ENCODE data around the gene PEX6.
"Not testable (repeated sequence)": the region's sequence is repeated elsewhere in the genome, so short reads cannot be mapped to it uniquely, and the experiment has no call there.

The PEX6 gene

GRCh38 chr6:42947950-42948349 is 31.0 kb downstream of the PEX6 start:
- H3K27ac ChIP-seq (ENCODE audit: low read depth, low read length) = no peak overlapping the region
- no peaks in the 10 kb centered on the region for H3K36me3 ChIP-seq (ENCODE audit: control insufficient read depth, insufficient read depth, low read length)
- H3K4me3 ChIP-seq (ENCODE audit: low read depth, low read length) = no peak overlapping the region
- no peak overlapping the region for H3K9ac ChIP-seq (ENCODE audit: low read depth, low read length)
- no peaks in the 10 kb centered on the region for H3K4me1 ChIP-seq (ENCODE audit: control insufficient read depth, insufficient read depth, low read length)
- H3K27me3 ChIP-seq (ENCODE audit: control insufficient read depth, insufficient read depth, low read length) = no peaks in the 10 kb centered on the region
- no peaks in the 10 kb centered on the region for H3K9me3 ChIP-seq (ENCODE audit: control insufficient read depth, insufficient read depth, low read length)

DNA sequence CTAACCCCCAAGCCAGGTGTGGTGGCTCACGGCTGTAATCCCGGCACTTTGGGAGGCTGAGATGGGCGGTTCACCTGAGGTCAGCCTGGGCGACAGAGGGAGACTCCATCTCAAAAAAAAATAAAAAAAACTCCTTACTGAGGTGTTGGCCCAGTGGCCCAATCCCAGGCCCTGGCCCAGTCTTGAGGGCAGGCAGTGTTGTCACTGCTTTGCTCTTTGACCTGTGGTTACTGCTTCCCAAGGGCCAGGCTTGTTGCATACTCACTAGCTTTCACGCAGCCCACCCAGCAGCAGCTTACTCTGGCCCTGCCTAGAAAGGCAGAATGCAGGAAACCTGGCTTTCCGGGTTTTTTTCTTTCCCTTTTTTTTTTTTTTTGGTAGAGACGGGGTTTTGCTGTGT is 36.5 kb downstream of the PEX6 start:
- Histone ChIP-seq H3K9me3 (ENCODE audit: control insufficient read depth, insufficient read depth, low read length) (no peaks in the 10 kb centered on the region), H3K36me3 (ENCODE audit: control insufficient read depth, insufficient read depth, low read length) (peaks cover 36% of the 10 kb centered on the region), H3K9ac (ENCODE audit: low read depth, low read length) (no peak overlapping the region), H3K4me3 (ENCODE audit: low read depth, low read length) (no peak overlapping the region), H3K27me3 (ENCODE audit: control insufficient read depth, insufficient read depth, low read length) (no peaks in the 10 kb centered on the region), H3K4me1 (ENCODE audit: control insufficient read depth, insufficient read depth, low read length) (no peaks in the 10 kb centered on the region), H3K27ac (ENCODE audit: low read depth, low read length) (no peak overlapping the region)

DNA sequence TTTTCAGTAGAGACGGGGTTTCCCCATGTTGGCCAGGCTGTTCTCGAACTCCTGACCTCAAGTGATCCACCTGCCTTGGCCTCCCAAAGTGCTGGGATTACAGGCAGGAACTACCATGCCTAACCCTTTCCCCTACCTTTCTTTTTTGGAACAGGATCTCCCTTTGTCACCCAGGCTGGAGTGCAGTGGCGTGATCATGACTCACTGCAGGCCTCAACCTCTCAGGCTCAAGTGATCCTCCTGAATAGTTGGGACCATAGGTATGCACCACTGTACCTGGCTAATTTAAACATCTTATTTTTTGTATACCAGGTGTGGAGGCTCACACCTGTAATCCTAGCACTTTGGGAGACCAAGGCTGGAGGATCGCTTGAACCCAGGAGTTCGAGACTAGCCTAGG is 37.6 kb downstream of the PEX6 start:
- H3K4me1 ChIP-seq (ENCODE audit: control insufficient read depth, insufficient read depth, low read length); H3K9ac ChIP-seq (ENCODE audit: low read depth, low read length); H3K27ac ChIP-seq (ENCODE audit: low read depth, low read length); H3K4me3 ChIP-seq (ENCODE audit: low read depth, low read length); H3K9me3 ChIP-seq (ENCODE audit: control insufficient read depth, insufficient read depth, low read length); H3K27me3 ChIP-seq (ENCODE audit: control insufficient read depth, insufficient read depth, low read length): not testable (repeated sequence)
- peaks cover 45% of the 10 kb centered on the region for H3K36me3 ChIP-seq (ENCODE audit: control insufficient read depth, insufficient read depth, low read length)

- Histone ChIP-seq H3K9ac (ENCODE audit: low read depth, low read length) (no peak overlapping the region), H3K36me3 (ENCODE audit: control insufficient read depth, insufficient read depth, low read length) (peaks cover 53% of the 10 kb centered on the region), H3K4me3 (ENCODE audit: low read depth, low read length) (no peak overlapping the region), H3K4me1 (ENCODE audit: control insufficient read depth, insufficient read depth, low read length) (no peaks in the 10 kb centered on the region), H3K27ac (ENCODE audit: low read depth, low read length) (no peak overlapping the region), H3K9me3 (ENCODE audit: control insufficient read depth, insufficient read depth, low read length) (no peaks in the 10 kb centered on the region), H3K27me3 (ENCODE audit: control insufficient read depth, insufficient read depth, low read length) (no peaks in the 10 kb centered on the region)
Measured at GRCh38 chr6:42940493-42941045, 38.4 kb downstream of the PEX6 start.

GRCh38 chr6:42939810-42940167 is 39.2 kb downstream of the PEX6 start:
- Histone ChIP-seq H3K36me3 (ENCODE audit: control insufficient read depth, insufficient read depth, low read length) (peaks cover 60% of the 10 kb centered on the region), H3K9ac (ENCODE audit: low read depth, low read length) (no peak overlapping the region), H3K4me1 (ENCODE audit: control insufficient read depth, insufficient read depth, low read length) (no peaks in the 10 kb centered on the region), H3K9me3 (ENCODE audit: control insufficient read depth, insufficient read depth, low read length) (no peaks in the 10 kb centered on the region), H3K27ac (ENCODE audit: low read depth, low read length) (no peak overlapping the region), H3K27me3 (ENCODE audit: control insufficient read depth, insufficient read depth, low read length) (no peaks in the 10 kb centered on the region), H3K4me3 (ENCODE audit: low read depth, low read length) (no peak overlapping the region)

- H3K27ac ChIP-seq (ENCODE audit: low read depth, low read length) = no peak overlapping the region
- no peaks in the 10 kb centered on the region for H3K27me3 ChIP-seq (ENCODE audit: control insufficient read depth, insufficient read depth, low read length)
- no peaks in the 10 kb centered on the region for H3K9me3 ChIP-seq (ENCODE audit: control insufficient read depth, insufficient read depth, low read length)
- peaks cover 65% of the 10 kb centered on the region for H3K36me3 ChIP-seq (ENCODE audit: control insufficient read depth, insufficient read depth, low read length)
- no peak overlapping the region for H3K4me3 ChIP-seq (ENCODE audit: low read depth, low read length)
- no peaks in the 10 kb centered on the region for H3K4me1 ChIP-seq (ENCODE audit: control insufficient read depth, insufficient read depth, low read length)
- H3K9ac ChIP-seq (ENCODE audit: low read depth, low read length) = no peak overlapping the region
Measured at GRCh38 chr6:42938987-42939809, 39.8 kb downstream of the PEX6 start.

DNA sequence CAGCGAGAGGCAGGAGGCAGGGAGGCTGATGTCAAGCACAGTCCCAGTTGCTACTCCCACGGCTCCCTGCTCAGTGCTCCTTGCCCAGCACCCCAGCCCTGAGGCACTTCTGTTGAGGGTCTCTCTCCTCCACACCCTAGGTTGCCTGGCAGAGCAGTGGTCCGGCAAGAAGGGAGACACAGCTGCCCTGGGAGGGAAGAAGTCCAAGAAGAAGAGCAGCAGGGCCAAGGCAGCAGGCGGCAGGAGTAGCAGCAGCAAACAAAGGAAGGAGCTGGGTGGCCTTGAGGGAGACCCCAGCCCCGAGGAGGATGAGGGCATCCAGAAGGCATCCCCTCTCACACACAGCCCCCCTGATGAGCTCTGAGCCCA is 40.6 kb downstream of the PEX6 start:
- peaks cover 71% of the 10 kb centered on the region for H3K36me3 ChIP-seq (ENCODE audit: control insufficient read depth, insufficient read depth, low read length)
- no peaks in the 10 kb centered on the region for H3K4me1 ChIP-seq (ENCODE audit: control insufficient read depth, insufficient read depth, low read length)
- no peaks in the 10 kb centered on the region for H3K27me3 ChIP-seq (ENCODE audit: control insufficient read depth, insufficient read depth, low read length)
- H3K9me3 ChIP-seq (ENCODE audit: control insufficient read depth, insufficient read depth, low read length) = no peaks in the 10 kb centered on the region
- no peak overlapping the region for H3K9ac ChIP-seq (ENCODE audit: low read depth, low read length)
- H3K4me3 ChIP-seq (ENCODE audit: low read depth, low read length) = no peak overlapping the region
- H3K27ac ChIP-seq (ENCODE audit: low read depth, low read length) = no peak overlapping the region

- Histone ChIP-seq H3K4me3 (ENCODE audit: low read depth, low read length) (no peak overlapping the region), H3K36me3 (ENCODE audit: control insufficient read depth, insufficient read depth, low read length) (peaks cover 78% of the 10 kb centered on the region), H3K27me3 (ENCODE audit: control insufficient read depth, insufficient read depth, low read length) (no peaks in the 10 kb centered on the region), H3K27ac (ENCODE audit: low read depth, low read length) (no peak overlapping the region), H3K9me3 (ENCODE audit: control insufficient read depth, insufficient read depth, low read length) (no peaks in the 10 kb centered on the region), H3K9ac (ENCODE audit: low read depth, low read length) (no peak overlapping the region), H3K4me1 (ENCODE audit: control insufficient read depth, insufficient read depth, low read length) (no peaks in the 10 kb centered on the region)
Measured at GRCh38 chr6:42937548-42938427, 41.2 kb downstream of the PEX6 start.

GRCh38 chr6:42936398-42936797 is 42.6 kb downstream of the PEX6 start:
- H3K9ac ChIP-seq (ENCODE audit: low read depth, low read length) = no peak overlapping the region
- no peak overlapping the region for H3K27ac ChIP-seq (ENCODE audit: low read depth, low read length)
- H3K4me1 ChIP-seq (ENCODE audit: control insufficient read depth, insufficient read depth, low read length) = no peaks in the 10 kb centered on the region
- peaks cover 84% of the 10 kb centered on the region for H3K36me3 ChIP-seq (ENCODE audit: control insufficient read depth, insufficient read depth, low read length)
- no peaks in the 10 kb centered on the region for H3K9me3 ChIP-seq (ENCODE audit: control insufficient read depth, insufficient read depth, low read length)
- no peak overlapping the region for H3K4me3 ChIP-seq (ENCODE audit: low read depth, low read length)
- H3K27me3 ChIP-seq (ENCODE audit: control insufficient read depth, insufficient read depth, low read length) = no peaks in the 10 kb centered on the region

DNA sequence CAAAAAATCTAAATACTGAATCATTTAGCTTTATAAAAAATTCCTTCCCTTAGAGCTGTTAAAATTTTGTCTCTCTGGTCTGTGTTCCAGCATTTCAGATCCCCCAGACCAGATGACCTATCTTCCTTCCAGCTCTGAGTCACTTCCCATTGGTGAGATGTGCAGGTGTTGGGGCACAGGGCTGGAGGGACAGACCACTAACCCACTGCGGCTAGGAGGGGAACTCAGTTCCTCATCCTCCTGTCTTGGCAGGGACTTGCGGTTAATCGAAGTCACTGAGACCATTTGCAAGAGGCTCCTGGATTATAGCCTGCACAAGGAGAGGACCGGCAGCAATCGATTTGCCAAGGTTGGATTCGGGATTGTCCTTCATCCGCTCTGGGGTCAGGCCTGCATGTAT is 43.7 kb downstream of the PEX6 start:
- Histone ChIP-seq H3K9me3 (ENCODE audit: control insufficient read depth, insufficient read depth, low read length) (no peaks in the 10 kb centered on the region), H3K27ac (ENCODE audit: low read depth, low read length) (no peak overlapping the region), H3K9ac (ENCODE audit: low read depth, low read length) (no peak overlapping the region), H3K4me1 (ENCODE audit: control insufficient read depth, insufficient read depth, low read length) (peaks cover 6% of the 10 kb centered on the region), H3K27me3 (ENCODE audit: control insufficient read depth, insufficient read depth, low read length) (no peaks in the 10 kb centered on the region), H3K36me3 (ENCODE audit: control insufficient read depth, insufficient read depth, low read length) (peaks cover 78% of the 10 kb centered on the region), H3K4me3 (ENCODE audit: low read depth, low read length) (no peak overlapping the region)

DNA sequence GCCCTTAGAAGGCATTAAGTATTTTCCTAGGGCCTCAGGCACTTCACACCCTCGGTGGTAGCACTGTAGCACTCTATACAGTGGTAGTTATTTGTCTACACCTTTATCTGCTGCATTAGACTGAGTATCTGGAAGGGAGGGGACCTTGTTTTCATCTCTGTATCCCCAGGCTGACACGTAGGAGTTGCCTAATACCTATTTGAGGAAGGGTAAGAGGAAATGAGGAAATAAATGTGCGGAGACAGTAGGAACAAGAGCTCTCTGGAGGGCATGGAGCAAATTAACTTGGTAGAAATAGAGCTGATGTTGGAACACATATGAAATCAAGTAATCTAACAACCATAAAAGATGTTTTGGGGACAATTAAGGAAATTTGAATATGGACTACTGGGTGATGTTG is 45.8 kb downstream of the PEX6 start:
- Histone ChIP-seq H3K9me3 (ENCODE audit: control insufficient read depth, insufficient read depth, low read length) (no peaks in the 10 kb centered on the region), H3K27me3 (ENCODE audit: control insufficient read depth, insufficient read depth, low read length) (no peaks in the 10 kb centered on the region), H3K4me1 (ENCODE audit: control insufficient read depth, insufficient read depth, low read length) (peaks cover 11% of the 10 kb centered on the region), H3K36me3 (ENCODE audit: control insufficient read depth, insufficient read depth, low read length) (peaks cover 59% of the 10 kb centered on the region), H3K9ac (ENCODE audit: low read depth, low read length) (no peak overlapping the region), H3K27ac (ENCODE audit: low read depth, low read length) (no peak overlapping the region), H3K4me3 (ENCODE audit: low read depth, low read length) (no peak overlapping the region)
